CD4-positive, alpha-beta T cell (primary cell): ENCODE data around the gene COL25A1. TPM values are rescaled to one million over a fixed set of nuclear protein-coding genes. Genes with fewer than 3 reads are reported as not detected.

Experiments
- ATAC-seq: fragments of 200-7000 bp; cut with Tn5 transposase; one replicate; pipeline ENCODE4 v1.10.0; 2022; ENCODE audit warnings: mild to moderate bottlenecking; ENCODE audit not compliant: poor library complexity
- CTCF ChIA-PET: fragments of 350-600 bp; sonication (Branson Sonifier 250); formaldehyde crosslinking; loops from one replicate; lab custom pipeline; 2021; ENCODE audit warnings: antibody characterized with exemption, inconsistent platforms; lab: Charles Lee
- POLR2A ChIA-PET: fragments of 350-600 bp; sonication (Branson Sonifier 250); formaldehyde crosslinking; loops from one replicate; lab custom pipeline; 2021; ENCODE audit warnings: antibody characterized with exemption, inconsistent platforms; lab: Charles Lee
- DNase-seq, 14 experiments: peaks; one replicate each; pipeline ENCODE4 v3.0.0-alpha.2; 2013 to 2020; ENCODE audit warnings: mixed read lengths in 2 of 14
- H3K27ac ChIP-seq, 2 donors: one replicate each; pipeline versions ENCODE4 v1.5.1 to v1.7.0; 2013; ENCODE audit warnings: low read length in 2 of 2, low read depth in 1 of 2, mild to moderate bottlenecking in 1 of 2
- H3K27me3 ChIP-seq, 2 experiments: 1 replicate in 1 of 2; 2 replicates in 1 of 2; pipeline versions ENCODE4 v1.6.1 to v1.7.0; 2013; ENCODE audit warnings: low read length in 2 of 2, control low read depth in 1 of 2, mild to moderate bottlenecking in 1 of 2, moderate library complexity in 1 of 2; ENCODE audit not compliant: insufficient read depth in 2 of 2, control insufficient read depth in 1 of 2
- H3K36me3 ChIP-seq: one replicate; pipeline ENCODE4 v1.6.1; 2013; ENCODE audit warnings: low read length, control low read depth; ENCODE audit not compliant: insufficient read depth
- H3K4me1 ChIP-seq: one replicate; pipeline ENCODE4 v1.6.1; 2013; ENCODE audit warnings: low read length, control low read depth; ENCODE audit not compliant: insufficient read depth
- H3K4me3 ChIP-seq: one replicate; pipeline ENCODE4 v1.5.1; 2013; ENCODE audit warnings: mild to moderate bottlenecking, low read length, moderate library complexity
- H3K9me3 ChIP-seq, 2 experiments: 1 replicate in 1 of 2; 2 replicates in 1 of 2; pipeline versions ENCODE4 v1.6.1 to v1.7.0; 2013; ENCODE audit warnings: low read length in 2 of 2, mild to moderate bottlenecking in 2 of 2, control low read depth in 1 of 2, moderate library complexity in 1 of 2; ENCODE audit not compliant: control insufficient read depth in 1 of 2, insufficient read depth in 1 of 2
- H3K27ac Mint-ChIP-seq: one replicate; pipeline ENCODE4 v1.8.0; 2020; ENCODE audit warnings: mixed read lengths
- H3K27me3 Mint-ChIP-seq: one replicate; pipeline ENCODE4 v1.8.0; 2021; ENCODE audit warnings: mixed read lengths
- H3K36me3 Mint-ChIP-seq: one replicate; pipeline ENCODE4 v1.8.0; 2021; ENCODE audit warnings: low read depth, mixed read lengths
- H3K4me1 Mint-ChIP-seq: one replicate; pipeline ENCODE4 v1.8.0; 2021; ENCODE audit warnings: low read depth, mixed read lengths
- H3K4me3 Mint-ChIP-seq: one replicate; pipeline ENCODE4 v1.8.0; 2020; ENCODE audit warnings: mild to moderate bottlenecking, mixed read lengths
- H3K9me3 Mint-ChIP-seq: one replicate; pipeline ENCODE4 v1.8.0; 2020; ENCODE audit warnings: mixed read lengths
- CTCF ChIP-seq: fragments of 200-600 bp; IDR thresholded peaks from one replicate; pipeline ENCODE4 v1.8.0; 2022; ENCODE audit warnings: antibody characterized with exemption, mild to moderate bottlenecking
- intact Hi-C, 2 experiments: fragments of 100-400 bp; cut with DNase I in 1 of 2; cut with micrococcal nuclease in 1 of 2; formaldehyde crosslinking; loops; one replicate each; pipeline versions ENCODE4 v1.15.1 to v1.9.0; 2023 to 2025; cut with DNase I, micrococcal nuclease
- total RNA-seq, 174 experiments: library from RNA in 2 of 174; stranded (reverse) in 2 of 174; gene quantifications; one replicate each; pipeline ENCODE4 v1.2.3 and lab custom pipeline; 2021 to 2026

The COL25A1 gene
- total RNA-seq, 2 experiments from 2014 or later: 0.42 TPM; not detected in 1

DNA sequence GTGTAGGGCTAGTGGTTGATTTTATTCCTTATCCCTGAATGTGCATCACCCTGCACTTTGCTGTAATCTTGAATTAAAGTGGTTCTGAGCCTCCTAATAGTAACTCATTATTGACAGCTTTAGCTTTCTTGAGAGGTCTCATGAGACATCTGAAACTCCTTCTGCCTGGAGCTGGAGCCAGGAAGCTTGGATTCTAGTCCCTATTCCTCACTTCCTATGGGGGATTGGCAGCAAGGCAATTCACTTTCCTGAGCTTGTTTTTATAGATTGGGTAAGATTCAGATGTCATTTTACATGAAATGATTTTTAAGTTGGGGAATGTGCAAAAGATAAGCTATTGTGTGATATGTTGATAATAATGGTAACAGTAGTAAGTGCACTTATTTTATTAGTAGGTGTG lies 522.5 kb downstream of the COL25A1 start:
- no peaks in the 10 kb centered on the region for H3K36me3 ChIP-seq
- ChIA-PET CTCF (interaction anchor here (1.1 kb wide), 1 partner anchor 12 kb away, joined by 4 read pairs; no protein-coding TSS in a partner anchor), POLR2A (interaction anchor here (0.6 kb wide), 1 partner anchor 101 kb away, joined by 3 read pairs; no protein-coding TSS in a partner anchor)
- Mint-ChIP-seq H3K27ac (no peak overlapping the region), H3K4me1 (no peaks in the 10 kb centered on the region), H3K4me3 (no peak overlapping the region), H3K27me3 (peaks cover 27% of the 10 kb centered on the region), H3K36me3 (no peaks in the 10 kb centered on the region), H3K9me3 (no peaks in the 10 kb centered on the region)
- no peak for TF ChIP-seq CTCF
- no peak overlapping the region for H3K27ac ChIP-seq
- intact Hi-C loops: loop anchor here in 1 of 2 experiments (5.0 kb wide), 1 partner anchor 763 kb away; no protein-coding TSS in a partner anchor
- no peak for DNase-seq
- H3K9me3 ChIP-seq: no peaks in the 10 kb centered on the region
- ATAC-seq: no peak
- no peaks in the 10 kb centered on the region for H3K4me1 ChIP-seq
- H3K4me3 ChIP-seq: no peak overlapping the region
- peaks cover 7 to 9% of the 10 kb centered on the region in 2 experiments for H3K27me3 ChIP-seq

GRCh38 chr4:108777388-108777787 lies 525.1 kb downstream of the COL25A1 start:
- H3K4me1 Mint-ChIP-seq: no peaks in the 10 kb centered on the region

DNA sequence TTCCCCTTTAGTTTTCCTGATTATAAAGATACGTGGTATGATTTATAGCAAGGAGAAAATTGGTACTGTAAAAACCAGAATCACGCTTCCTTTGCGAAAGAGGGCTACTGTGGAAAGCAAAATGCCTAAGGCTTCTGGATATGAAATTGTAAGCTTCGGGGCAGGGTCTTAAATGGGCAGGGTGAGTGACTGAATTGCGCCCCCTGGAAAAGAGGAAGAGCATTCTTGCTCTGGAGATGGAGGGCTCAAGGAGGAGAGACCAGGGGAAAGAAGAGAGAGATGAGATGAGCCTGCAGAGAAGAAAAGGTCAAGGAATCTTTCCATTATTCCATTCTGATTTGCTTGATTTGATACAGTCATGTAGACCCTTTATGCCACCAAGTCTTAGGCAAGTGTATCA lies 526.5 kb downstream of the COL25A1 start:
- TF ChIP-seq CTCF: no peak
- Mint-ChIP-seq H3K27ac (no peak overlapping the region), H3K36me3 (no peaks in the 10 kb centered on the region), H3K4me1 (no peaks in the 10 kb centered on the region), H3K4me3 (no peak overlapping the region), H3K27me3 (peaks cover 23% of the 10 kb centered on the region), H3K9me3 (no peaks in the 10 kb centered on the region)
- intact Hi-C loops: no loop called here
- H3K4me3 ChIP-seq: no peak overlapping the region
- CTCF ChIA-PET: no interaction called here
- ATAC-seq (no peak), DNase-seq (no peak)
- POLR2A ChIA-PET: no interaction called here
- no peak overlapping the region for H3K27ac ChIP-seq
- H3K27me3 ChIP-seq: peaks cover 7 to 9% of the 10 kb centered on the region in 2 experiments
- H3K9me3 ChIP-seq: no peaks in the 10 kb centered on the region
- H3K4me1 ChIP-seq: no peaks in the 10 kb centered on the region
- H3K36me3 ChIP-seq: no peaks in the 10 kb centered on the region

More at GRCh38 chr4:108777388-108777787, 525.1 kb downstream of the COL25A1 start:
- ATAC-seq (no peak), DNase-seq (no peak)
- Mint-ChIP-seq H3K36me3 (no peaks in the 10 kb centered on the region), H3K27ac (no peak overlapping the region), H3K27me3 (peaks cover 27% of the 10 kb centered on the region), H3K9me3 (no peaks in the 10 kb centered on the region), H3K4me3 (no peak overlapping the region)
- Histone ChIP-seq H3K27ac (no peak overlapping the region), H3K4me1 (no peaks in the 10 kb centered on the region), H3K36me3 (no peaks in the 10 kb centered on the region), H3K4me3 (no peak overlapping the region), H3K9me3 (no peaks in the 10 kb centered on the region), H3K27me3 (peaks cover 7 to 9% of the 10 kb centered on the region in 2 experiments)
- intact Hi-C loops: no loop called here
- POLR2A ChIA-PET: no interaction called here
- TF ChIP-seq CTCF: no peak
- CTCF ChIA-PET: no interaction called here
